ENCODE data around the gene BCLAF1. TPM values are rescaled to one million over a fixed set of nuclear protein-coding genes. Genes with fewer than 3 reads are reported as not detected.

The BCLAF1 gene
- total and polyA plus RNA-seq, 2 of the 8 experiments (the other 6 are each of a cell fraction or from before 2014, with no cell fraction given), result 30.5 to 230 TPM

- ChIA-PET CTCF (ENCODE audit: partially characterized antibody) (interaction anchor here (1.4 to 1.6 kb wide), 2 partner anchors 12 to 88 kb away, joined by 3 to 5 read pairs; no protein-coding TSS in a partner anchor), POLR2A (ENCODE audit: partially characterized antibody) (interaction anchor here (1.3 to 11.1 kb wide), 2 partner anchors 15 to 39 kb away, joined by 4 to 115 read pairs; partner anchors contain the start of gene BCLAF1)
- H3K27me3 ChIP-seq (replicated peaks in 1 of 4; ENCODE audit: control insufficient read depth in 3 of 4, extremely low read depth in 1 of 4, insufficient read depth in 3 of 4, low read length in 3 of 4), result no peaks in the 10 kb centered on the region
- H4K5ac ChIP-seq (ENCODE audit: insufficient read length, low read depth, low read length), result no peak overlapping the region
- no peak overlapping the region for H3K4ac ChIP-seq (replicated peaks; ENCODE audit: insufficient read length, low read depth, low read length)
- no peaks in the 10 kb centered on the region for H4K20me1 ChIP-seq (replicated peaks in 1 of 2; ENCODE audit: control insufficient read depth in 1 of 2, insufficient read depth in 2 of 2, low read length in 2 of 2)
- no peak overlapping the region for H2AK5ac ChIP-seq (ENCODE audit: low read depth, low read length)
- H3K9me3 ChIP-seq (ENCODE audit: insufficient read depth in 2 of 2, low read depth in 1 of 2, low read length in 1 of 2), result no peaks in the 10 kb centered on the region
- H2BK120ac ChIP-seq (replicated peaks; ENCODE audit: low read depth, low read length), result no peak overlapping the region
- peak overlapping the region; percentile 86 to 95 for H3K4me2 ChIP-seq (ENCODE audit: insufficient read depth in 1 of 2, low read depth in 2 of 2, low read length in 2 of 2)
- peaks cover 0 to 6% of the 10 kb centered on the region in 2 experiments; a peak in 2 of 4 replicates for H3K79me2 ChIP-seq (ENCODE audit: control insufficient read depth in 1 of 2, insufficient read depth in 2 of 2, low read length in 2 of 2)
- H3K18ac ChIP-seq (ENCODE audit: extremely low read depth, low read length), result no peak overlapping the region
- H4K8ac ChIP-seq (ENCODE audit: extremely low read depth, insufficient read depth, low read length), result no peak overlapping the region
- H2AFZ ChIP-seq (ENCODE audit: low read length), result no peak overlapping the region
- no peak overlapping the region for H2BK12ac ChIP-seq (ENCODE audit: low read depth, low read length)
- no peak for DNase-seq (ENCODE audit: low read depth in 1 of 2, low spot score in 2 of 2)
- no peak overlapping the region for H3K56ac ChIP-seq (replicated peaks; ENCODE audit: insufficient read length, low read depth, low read length)
- peak overlapping the region; percentile 34 to 65 (median 50) for H3K9ac ChIP-seq (replicated peaks in 1 of 4; ENCODE audit: extremely low read depth in 1 of 4, low read depth in 3 of 4, low read length in 3 of 4)
- H2BK15ac ChIP-seq (ENCODE audit: low read length), result no peak overlapping the region
- H3K27ac ChIP-seq (ENCODE audit: low read depth, low read length), result no peak overlapping the region
- no peak overlapping the region for H3K14ac ChIP-seq (ENCODE audit: insufficient read length)
- peaks cover 2% of the 10 kb centered on the region; the same call in 1 of the 2 replicates for H3K23me2 ChIP-seq (ENCODE audit: low read depth, low read length)
- FAIRE-seq, result no peak
- H3K79me1 ChIP-seq (ENCODE audit: low read depth, low read length), result no peaks in the 10 kb centered on the region
- peaks cover 0 to 2% (median 0%) of the 10 kb centered on the region in 4 experiments; a peak in 2 of 8 replicates for H3K36me3 ChIP-seq (ENCODE audit: control insufficient read depth in 2 of 4, insufficient read depth in 4 of 4, low read length in 3 of 4)
- H4K91ac ChIP-seq (replicated peaks; ENCODE audit: insufficient read length, low read length), result no peak overlapping the region
- TF ChIP-seq NRF1 (IDR thresholded peaks at IDR 0.05; ENCODE audit: low read depth, low read length) (no peak), SUZ12 (IDR thresholded peaks at IDR 0.05; ENCODE audit: low read length) (no peak), USF2 (IDR thresholded peaks at IDR 0.05; ENCODE audit: low read length) (no peak), BRCA1 (IDR thresholded peaks at IDR 0.05; ENCODE audit: low read depth, low read length) (no peak), YY1 (IDR thresholded peaks at IDR 0.05; ENCODE audit: low read depth, low read length) (no peak), TBP (IDR thresholded peaks at IDR 0.05; ENCODE audit: low read depth, low read length) (no peak), ZNF274 (IDR thresholded peaks at IDR 0.05; ENCODE audit: borderline replicate concordance, extremely low read depth, low read length) (no peak), RFX5 (IDR thresholded peaks at IDR 0.05; ENCODE audit: borderline replicate concordance, low read depth, low read length) (no peak), TAF1 (IDR thresholded peaks at IDR 0.05; ENCODE audit: low read depth, low read length) (no peak), POLR2A (IDR thresholded peaks at IDR 0.05; ENCODE audit: control extremely low read depth in 1 of 2, low read depth in 2 of 2, low read length in 2 of 2) (no peak)
- 0 out of 2 replicates have a peak overlapping the region, but pooled peaks have one; percentile 14 for H2BK5ac ChIP-seq (ENCODE audit: low read depth, low read length)
- H3K4me3 ChIP-seq (ENCODE audit: extremely low read depth in 1 of 4, insufficient read depth in 2 of 4, low read depth in 3 of 4, low read length in 4 of 4), result peak overlapping the region; percentile 70 to 97 (median 82)
- peaks cover 0 to 3% (median 0%) of the 10 kb centered on the region in 4 experiments; a peak in 2 of 7 replicates for H3K4me1 ChIP-seq (replicated peaks in 1 of 4; ENCODE audit: control insufficient read depth in 3 of 4, insufficient read depth in 4 of 4, low read length in 3 of 4)
- no peak overlapping the region for H2BK20ac ChIP-seq (ENCODE audit: low read length)
- 27% methylated on average over 6 of the region's 6 CpGs; no CpG with 5 or more reads in 1 of the 2 experiments for WGBS, 2 experiments (ENCODE audit: extremely low coverage in 1 of 2, insufficient coverage in 1 of 2, insufficient read length in 1 of 2, insufficient replicate concordance in 2 of 2, low coverage in 1 of 2, low lambda C conversion rate in 2 of 2, missing lambda C conversion rate in 1 of 2)
- H3K23ac ChIP-seq (ENCODE audit: insufficient read length), result no peak overlapping the region
These were observed 40.3 kb downstream of the BCLAF1 start for GRCh38 chr6:136249336-136249735.

Measured in H1 (cell line).